WERI-Rb-1 (cell line): ENCODE results near the gene GUCA1A.

Source experiments
- DNase-seq: peaks from one replicate; pipeline ENCODE4 v3.0.0-alpha.2; 2020
- H3K27ac ChIP-seq: fragments of 250-450 bp; sonication (Bioruptor Pico); 2 replicates; pipeline ENCODE4 v1.5.1; 2020; ENCODE audit warnings: mild to moderate bottlenecking, moderate library complexity
- H3K27me3 ChIP-seq: fragments of 250-450 bp; sonication (Bioruptor Pico); 2 replicates; pipeline ENCODE4 v1.5.1; 2021; ENCODE audit warnings: mild to moderate bottlenecking, low read depth, moderate library complexity; ENCODE audit not compliant: insufficient read depth, severe bottlenecking
- H3K36me3 ChIP-seq: fragments of 250-450 bp; sonication (Bioruptor Pico); 2 replicates; pipeline ENCODE4 v1.5.1; 2020; ENCODE audit warnings: mild to moderate bottlenecking, moderate library complexity
- H3K4me3 ChIP-seq: 2 replicates; pipeline ENCODE4 v1.5.1; 2011; ENCODE audit warnings: low read depth, mild to moderate bottlenecking, control low read depth, low read length
- H3K9me3 ChIP-seq: fragments of 250-450 bp; sonication (Bioruptor Pico); 2 replicates; pipeline ENCODE4 v1.5.1; 2021; ENCODE audit warnings: mild to moderate bottlenecking, moderate library complexity; ENCODE audit not compliant: severe bottlenecking
- TF ChIP-seq, protein P1 (sequence below): IDR thresholded peaks from 2 replicates; pipeline ENCODE4 v1.5.1; 2011; ENCODE audit warnings: low read depth, mild to moderate bottlenecking, control low read depth, inconsistent platforms, low read length

Gene GUCA1A

GRCh38 chr6:42226161-42226611 lies 53.0 kb downstream of the GUCA1A start:
- TF ChIP-seq, protein P1, sequence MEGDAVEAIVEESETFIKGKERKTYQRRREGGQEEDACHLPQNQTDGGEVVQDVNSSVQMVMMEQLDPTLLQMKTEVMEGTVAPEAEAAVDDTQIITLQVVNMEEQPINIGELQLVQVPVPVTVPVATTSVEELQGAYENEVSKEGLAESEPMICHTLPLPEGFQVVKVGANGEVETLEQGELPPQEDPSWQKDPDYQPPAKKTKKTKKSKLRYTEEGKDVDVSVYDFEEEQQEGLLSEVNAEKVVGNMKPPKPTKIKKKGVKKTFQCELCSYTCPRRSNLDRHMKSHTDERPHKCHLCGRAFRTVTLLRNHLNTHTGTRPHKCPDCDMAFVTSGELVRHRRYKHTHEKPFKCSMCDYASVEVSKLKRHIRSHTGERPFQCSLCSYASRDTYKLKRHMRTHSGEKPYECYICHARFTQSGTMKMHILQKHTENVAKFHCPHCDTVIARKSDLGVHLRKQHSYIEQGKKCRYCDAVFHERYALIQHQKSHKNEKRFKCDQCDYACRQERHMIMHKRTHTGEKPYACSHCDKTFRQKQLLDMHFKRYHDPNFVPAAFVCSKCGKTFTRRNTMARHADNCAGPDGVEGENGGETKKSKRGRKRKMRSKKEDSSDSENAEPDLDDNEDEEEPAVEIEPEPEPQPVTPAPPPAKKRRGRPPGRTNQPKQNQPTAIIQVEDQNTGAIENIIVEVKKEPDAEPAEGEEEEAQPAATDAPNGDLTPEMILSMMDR = no peak
- Histone ChIP-seq H3K27me3 (no peaks in the 10 kb centered on the region), H3K4me3 (no peak overlapping the region), H3K36me3 (no peaks in the 10 kb centered on the region; the same call in 1 of the 2 replicates), H3K9me3 (no peaks in the 10 kb centered on the region), H3K27ac (peak overlapping the region; percentile 5; the same call in 1 of the 2 replicates)
- no peak for DNase-seq

DNA sequence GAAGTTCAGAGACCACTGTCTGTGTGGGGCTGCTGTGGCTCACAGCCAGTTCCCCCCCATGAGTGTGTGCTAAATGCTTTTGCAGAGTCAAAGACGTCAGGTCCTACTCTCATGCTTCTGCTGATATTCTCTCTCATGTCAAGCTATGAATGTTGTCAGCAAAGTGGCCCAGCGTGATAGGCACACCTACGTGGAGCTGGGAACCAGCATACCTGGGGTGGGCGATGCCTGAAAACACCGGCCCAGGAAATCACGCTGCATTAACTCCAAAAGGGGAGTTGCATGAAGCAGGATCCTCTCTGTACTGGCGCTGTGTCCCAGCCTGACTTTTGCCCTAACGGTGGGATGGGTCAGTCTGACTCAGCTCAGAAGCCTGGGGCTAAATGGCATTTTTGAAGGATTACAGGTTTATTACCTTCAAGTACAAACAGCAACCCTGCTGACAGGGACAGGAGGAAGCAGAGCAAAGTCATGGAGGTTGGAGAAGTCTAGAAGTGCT lies 53.5 kb downstream of the GUCA1A start:
- Histone ChIP-seq H3K36me3 (no peaks in the 10 kb centered on the region; the same call in 1 of the 2 replicates), H3K4me3 (no peak overlapping the region), H3K9me3 (no peaks in the 10 kb centered on the region), H3K27ac (peak overlapping the region; percentile 5; the same call in 1 of the 2 replicates), H3K27me3 (no peaks in the 10 kb centered on the region)
- TF ChIP-seq, protein P1 = no peak
- peak; percentile 52 for DNase-seq

GRCh38 chr6:42227173-42227850 lies 54.1 kb downstream of the GUCA1A start:
- H3K36me3 ChIP-seq = peaks cover 6% of the 10 kb centered on the region
- no peaks in the 10 kb centered on the region for H3K9me3 ChIP-seq
- H3K4me3 ChIP-seq = no peak overlapping the region
- H3K27ac ChIP-seq = no peak overlapping the region
- TF ChIP-seq, protein P1 = no peak
- H3K27me3 ChIP-seq = no peaks in the 10 kb centered on the region
- no peak for DNase-seq

DNA sequence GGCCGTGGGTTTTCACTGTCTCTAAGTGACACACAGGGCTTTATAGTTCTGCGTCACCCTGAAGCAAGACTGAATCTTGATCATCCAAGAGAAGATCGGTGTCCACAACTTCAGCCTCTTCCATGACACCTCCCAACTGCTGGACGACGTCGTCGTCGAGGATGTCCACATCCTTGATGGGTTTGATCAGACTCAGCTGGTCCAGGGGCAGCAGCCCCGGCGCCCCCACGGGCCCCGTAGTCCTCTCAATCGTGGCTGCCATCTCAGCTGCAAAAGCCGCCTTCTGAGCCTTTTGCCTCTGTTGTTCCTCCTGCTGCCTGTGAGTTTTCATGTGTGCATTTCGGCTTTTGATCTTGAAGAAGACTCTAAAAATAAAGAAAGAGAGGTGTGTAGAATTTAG lies 55.1 kb downstream of the GUCA1A start:
- H3K27ac ChIP-seq = no peak overlapping the region
- peaks cover 9% of the 10 kb centered on the region for H3K36me3 ChIP-seq
- DNase-seq = no peak
- TF ChIP-seq, protein P1 = no peak
- no peaks in the 10 kb centered on the region for H3K9me3 ChIP-seq
- H3K4me3 ChIP-seq = no peak overlapping the region
- H3K27me3 ChIP-seq = no peaks in the 10 kb centered on the region
